ENCODE data around the gene UTP20.
A peak's percentile ranks its signal among the peaks of the same experiment; 100 is the strongest.

Gene UTP20

GRCh38 chr12:101280006-101280505, at the start of gene UTP20:
Gene UTP20, plus strand, starts transcription at chr12:101280105. Its CDS starts 178 bp downstream, at chr12:101280283.
- DNase-seq (ENCODE audit: low read depth) = peak; percentile 83

GRCh38 chr12:101230547-101230946, 49.4 kb upstream of the UTP20 start:
- DNase-seq (ENCODE audit: low read depth) = peak; percentile 79

GRCh38 chr12:101231636-101232035, 48.3 kb upstream of the UTP20 start:
- no peak for DNase-seq (ENCODE audit: low read depth)

- DNase-seq (ENCODE audit: low read depth) = no peak
Measured at GRCh38 chr12:101235686-101236085, 44.2 kb upstream of the UTP20 start.

- no peak for DNase-seq (ENCODE audit: low read depth)
Measured at GRCh38 chr12:101238306-101238705, 41.6 kb upstream of the UTP20 start.

GRCh38 chr12:101238800-101239329, 41.0 kb upstream of the UTP20 start:
- DNase-seq (ENCODE audit: low read depth) = no peak

- DNase-seq (ENCODE audit: low read depth) = no peak
Measured at GRCh38 chr12:101243074-101243473, 36.8 kb upstream of the UTP20 start.

- DNase-seq (ENCODE audit: low read depth) = no peak
Measured at GRCh38 chr12:101243616-101244015, 36.3 kb upstream of the UTP20 start.

GRCh38 chr12:101256266-101256665, 23.6 kb upstream of the UTP20 start:
- DNase-seq (ENCODE audit: low read depth) = peak; percentile 52

- DNase-seq (ENCODE audit: low read depth) = no peak
Measured at GRCh38 chr12:101257357-101257756, 22.5 kb upstream of the UTP20 start.

- no peak for DNase-seq (ENCODE audit: low read depth)
Measured at GRCh38 chr12:101267111-101267510, 12.8 kb upstream of the UTP20 start.

- DNase-seq (ENCODE audit: low read depth) = no peak
Measured at GRCh38 chr12:101276433-101276832, 3.5 kb upstream of the UTP20 start.

GRCh38 chr12:101277443-101277842, 2.5 kb upstream of the UTP20 start:
- peak; percentile 27 for DNase-seq (ENCODE audit: low read depth)

GRCh38 chr12:101287357-101287756, 7.5 kb downstream of the UTP20 start:
- DNase-seq (ENCODE audit: low read depth) = no peak

GRCh38 chr12:101297661-101298060, 17.8 kb downstream of the UTP20 start:
- DNase-seq (ENCODE audit: low read depth) = peak; percentile 23

GRCh38 chr12:101298426-101298825, 18.5 kb downstream of the UTP20 start:
- peak; percentile 83 for DNase-seq (ENCODE audit: low read depth)

GRCh38 chr12:101299346-101299745, 19.4 kb downstream of the UTP20 start:
- DNase-seq (ENCODE audit: low read depth) = peak; percentile 10

GRCh38 chr12:101299931-101300330, 20.0 kb downstream of the UTP20 start:
- peak; percentile 81 for DNase-seq (ENCODE audit: low read depth)

- no peak for DNase-seq (ENCODE audit: low read depth)
Measured at GRCh38 chr12:101302741-101303140, 22.8 kb downstream of the UTP20 start.

GRCh38 chr12:101305226-101305779, 25.4 kb downstream of the UTP20 start:
- DNase-seq (ENCODE audit: low read depth) = no peak

GRCh38 chr12:101305794-101306193, 25.9 kb downstream of the UTP20 start:
- no peak for DNase-seq (ENCODE audit: low read depth)

GRCh38 chr12:101322480-101322879, 42.6 kb downstream of the UTP20 start:
- no peak for DNase-seq (ENCODE audit: low read depth)

GRCh38 chr12:101323255-101323654, 43.4 kb downstream of the UTP20 start:
- no peak for DNase-seq (ENCODE audit: low read depth)

- no peak for DNase-seq (ENCODE audit: low read depth)
Measured at GRCh38 chr12:101325590-101325989, 45.7 kb downstream of the UTP20 start.

Data from fibroblast of gingiva (primary cell).